ENCODE data around the gene TDRKH. TPM values are rescaled to one million over a fixed set of nuclear protein-coding genes. Genes with fewer than 3 reads are reported as not detected.
"Not testable (repeated sequence)": the region's sequence is repeated elsewhere in the genome, so short reads cannot be mapped to it uniquely, and the experiment has no call there.

Gene TDRKH
- polyA plus RNA-seq, 3 donors: 1.8 to 3.6 (median 2.9) TPM

DNA sequence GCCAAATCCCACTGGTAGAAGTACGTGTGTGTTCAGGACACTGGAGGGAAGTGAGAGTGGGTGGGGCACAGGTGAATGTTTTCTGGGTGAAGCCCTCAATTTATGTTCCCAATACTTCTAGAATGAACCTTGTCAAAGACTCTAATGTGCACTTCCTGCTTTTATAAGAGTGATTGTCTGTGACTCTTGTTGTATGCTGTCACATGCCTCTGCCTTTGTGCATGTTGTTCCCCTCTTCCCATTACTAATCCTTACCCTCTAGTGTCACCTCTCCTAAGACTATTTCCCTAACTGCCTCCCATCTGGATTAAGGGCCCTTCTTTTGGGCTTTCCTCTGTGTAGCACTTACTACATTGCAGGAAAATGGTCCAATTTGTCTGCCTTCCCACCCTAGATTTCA, 17.5 kb upstream of the TDRKH start:
- WGBS, 3 donors: 53 to 88% (median 57%) methylated on average over 1 of the region's 1 CpG
- no peak overlapping the region for H3K27ac ChIP-seq (ENCODE audit: low read depth, low read length)

DNA sequence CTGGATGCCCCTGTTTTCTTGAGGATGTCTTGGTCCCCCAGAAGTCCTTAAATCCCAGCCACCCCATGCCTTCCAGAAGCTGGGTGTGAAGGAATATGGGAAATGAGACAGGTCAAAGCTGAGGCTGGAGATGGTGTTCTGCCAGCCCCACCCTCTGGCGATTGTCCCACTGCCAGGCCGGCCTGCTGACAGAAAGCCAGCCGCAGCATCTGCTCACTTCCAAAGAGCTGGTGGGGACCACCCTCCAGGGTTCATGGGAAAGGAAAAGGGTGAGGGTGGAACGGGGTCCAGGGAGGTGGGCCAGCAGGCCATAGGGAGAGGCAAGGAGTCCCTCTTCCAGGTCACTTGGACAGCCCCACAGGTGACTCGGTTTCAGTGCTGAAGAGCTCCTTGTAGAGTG, 16.8 kb upstream of the TDRKH start:
- WGBS, 3 donors: 77 to 92% (median 79%) methylated on average over 5 of the region's 5 CpGs

DNA sequence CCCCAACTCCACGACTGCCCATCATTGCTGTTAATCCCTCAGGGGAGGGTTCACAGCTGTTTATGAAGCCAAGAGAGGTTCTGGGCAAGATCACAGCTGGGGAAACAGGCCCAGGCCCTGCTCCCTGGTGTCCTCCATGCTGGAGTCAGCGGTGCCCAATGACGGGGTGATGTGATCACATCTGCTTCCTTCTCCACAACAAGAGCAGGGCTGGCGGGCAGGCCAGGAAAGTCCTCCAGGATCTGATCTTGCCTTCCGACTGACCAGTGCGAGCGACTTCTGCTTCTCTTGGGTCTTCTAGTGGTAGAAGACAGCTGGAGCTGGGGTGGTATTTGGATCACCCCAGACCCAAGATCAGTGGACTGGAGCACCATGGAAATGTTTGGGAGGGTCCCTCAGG, 15.9 kb upstream of the TDRKH start:
- WGBS, 3 donors: 82 to 89% (median 87%) methylated on average over 7 of the region's 7 CpGs
- no peak overlapping the region for H3K27ac ChIP-seq (ENCODE audit: low read depth, low read length)

More for the DNA sequence above, 16.8 kb upstream of the TDRKH start:
- H3K27ac ChIP-seq (ENCODE audit: low read depth, low read length): no peak overlapping the region

DNA sequence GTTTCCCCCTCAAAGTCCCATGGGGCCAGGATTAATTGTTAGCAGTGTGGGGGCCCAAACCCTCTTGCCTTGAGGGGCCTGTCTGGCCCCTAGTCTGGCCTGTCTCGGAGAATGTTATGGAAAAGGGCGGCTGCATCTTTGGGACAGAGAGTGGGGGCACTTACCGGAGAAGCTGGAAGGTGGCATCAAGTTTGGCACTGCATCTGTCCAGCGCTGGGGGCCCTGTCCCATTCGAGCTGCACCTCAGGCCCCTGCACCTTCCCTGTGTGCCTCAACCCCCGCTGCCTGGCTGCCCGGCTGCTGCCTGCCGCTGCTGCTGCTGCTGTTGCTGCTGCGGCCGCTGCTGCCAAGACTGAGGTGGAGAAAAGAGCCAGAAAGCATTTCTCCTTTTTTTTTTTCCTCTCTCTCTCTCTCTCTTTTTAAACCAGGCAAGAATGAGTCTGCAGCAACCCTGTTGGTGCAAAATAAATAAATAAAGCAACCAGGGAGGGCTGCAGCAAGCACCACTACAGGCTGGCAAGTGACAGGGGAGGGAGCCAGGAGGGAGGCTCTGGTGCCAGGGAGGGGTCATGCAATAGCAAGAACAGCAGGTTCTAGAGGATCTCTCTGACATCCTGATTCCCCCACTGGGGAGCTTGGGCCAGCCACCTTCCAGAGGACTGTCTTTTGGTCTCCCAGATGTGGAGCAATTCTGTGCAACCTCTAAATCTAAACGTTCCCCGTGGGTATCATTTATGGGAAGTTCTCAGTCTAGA, 14.9 kb upstream of the TDRKH start, which contains the start of gene LINGO4:
LINGO4 (minus strand) TSS at position 354 of the 755 bp plus-strand sequence. CDS start 2,715 bp downstream, outside the sequence.
- WGBS, 3 donors: 44 to 62% (median 53%) methylated on average over 12 of the region's 12 CpGs

DNA sequence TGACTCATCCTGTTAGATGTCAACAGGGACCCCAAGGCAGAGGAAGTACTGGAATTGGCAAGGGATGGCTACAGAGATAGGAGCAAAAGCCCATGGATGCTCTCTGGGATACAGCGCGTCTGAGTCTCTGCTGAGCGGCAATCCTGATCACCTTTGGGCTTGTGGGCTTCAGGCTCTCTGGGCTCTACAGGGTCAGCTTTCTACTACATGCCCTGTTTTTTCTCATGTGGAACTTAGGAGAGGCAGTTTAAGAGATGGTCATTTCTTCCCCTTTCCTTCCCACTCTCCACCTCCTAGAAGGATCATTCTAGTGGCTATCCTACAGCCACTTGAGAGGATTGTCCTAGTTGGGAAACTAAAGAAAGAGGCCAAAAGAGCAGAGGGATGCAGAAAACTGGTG, 13.6 kb upstream of the TDRKH start:
- WGBS, 3 donors: 92 to 98% (median 96%) methylated on average over 3 of the region's 3 CpGs

More for the DNA sequence above, 14.9 kb upstream of the TDRKH start, which contains the start of gene LINGO4:
- H3K27ac ChIP-seq (ENCODE audit: low read depth, low read length): no peak within 1 kb of the TSS

DNA sequence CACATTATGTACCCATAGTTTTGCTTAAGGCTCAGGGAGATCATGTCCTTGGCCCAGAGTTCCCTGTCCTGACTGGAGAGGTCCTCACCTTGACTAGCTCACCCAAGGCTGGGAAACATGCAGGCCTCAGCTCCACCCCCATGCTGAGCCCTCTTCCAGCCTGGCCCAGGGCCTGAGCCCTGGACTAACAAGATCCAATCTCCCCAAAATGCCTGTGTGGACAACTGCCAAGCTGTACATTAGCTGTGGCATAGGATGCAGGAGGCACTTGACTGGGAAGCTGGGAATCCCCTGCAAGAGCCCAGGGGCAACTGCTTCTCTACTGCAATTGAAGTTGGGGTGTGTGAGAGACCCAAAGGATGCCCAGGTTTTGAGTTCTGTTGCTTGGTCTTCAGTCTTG, 12.9 kb upstream of the TDRKH start:
- no peak overlapping the region for H3K27ac ChIP-seq (ENCODE audit: low read depth, low read length)

More for the DNA sequence above, 13.6 kb upstream of the TDRKH start:
- H3K27ac ChIP-seq (ENCODE audit: low read depth, low read length): no peak overlapping the region

DNA sequence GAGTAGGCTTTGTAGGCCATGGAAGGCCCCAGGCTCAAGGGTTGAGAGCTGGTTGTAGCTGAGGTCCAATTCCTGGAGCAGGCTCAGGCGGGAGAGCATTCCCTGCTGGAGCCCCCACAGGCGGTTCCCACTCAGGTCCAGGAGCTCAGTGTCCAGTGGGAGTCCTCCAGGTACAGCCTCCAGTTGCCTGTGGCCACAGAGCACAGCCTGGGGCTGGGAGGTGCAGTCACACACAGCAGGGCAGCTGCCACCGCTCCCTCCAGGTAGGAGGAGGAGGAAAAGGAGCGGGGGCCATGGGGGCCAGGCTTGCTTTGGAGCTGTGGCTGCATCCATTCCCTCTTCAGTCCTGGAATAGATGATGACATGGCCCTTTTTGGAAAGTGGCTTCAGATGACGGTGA, 12.1 kb upstream of the TDRKH start:
- 84 to 92% (median 92%) methylated on average over 5 of the region's 5 CpGs for WGBS, 3 donors
- no peak overlapping the region for H3K27ac ChIP-seq (ENCODE audit: low read depth, low read length)

DNA sequence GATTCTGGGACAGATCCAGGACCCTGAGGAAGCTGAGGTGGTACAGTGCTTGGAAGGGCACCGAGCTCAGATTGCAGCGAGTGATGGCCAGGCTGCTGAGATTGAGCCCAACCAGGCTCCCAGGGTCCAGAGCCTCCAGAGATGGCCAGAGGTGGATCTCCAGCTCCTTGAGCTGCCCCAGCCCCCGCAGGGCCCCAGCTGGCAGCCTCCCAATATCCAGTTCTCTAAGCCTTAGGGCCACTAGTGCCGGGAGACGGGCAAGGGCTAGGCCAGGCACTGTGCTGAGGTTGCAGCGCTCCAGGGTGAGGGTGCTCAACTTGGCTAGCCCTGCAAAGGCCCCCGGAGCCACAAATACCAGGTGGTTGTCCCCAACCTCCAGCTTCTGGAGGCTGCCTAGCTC, 11.5 kb upstream of the TDRKH start:
- WGBS, 3 donors: 85 to 89% (median 88%) methylated on average over 7 of the region's 7 CpGs
- no peak overlapping the region for H3K27ac ChIP-seq (ENCODE audit: low read depth, low read length)

DNA sequence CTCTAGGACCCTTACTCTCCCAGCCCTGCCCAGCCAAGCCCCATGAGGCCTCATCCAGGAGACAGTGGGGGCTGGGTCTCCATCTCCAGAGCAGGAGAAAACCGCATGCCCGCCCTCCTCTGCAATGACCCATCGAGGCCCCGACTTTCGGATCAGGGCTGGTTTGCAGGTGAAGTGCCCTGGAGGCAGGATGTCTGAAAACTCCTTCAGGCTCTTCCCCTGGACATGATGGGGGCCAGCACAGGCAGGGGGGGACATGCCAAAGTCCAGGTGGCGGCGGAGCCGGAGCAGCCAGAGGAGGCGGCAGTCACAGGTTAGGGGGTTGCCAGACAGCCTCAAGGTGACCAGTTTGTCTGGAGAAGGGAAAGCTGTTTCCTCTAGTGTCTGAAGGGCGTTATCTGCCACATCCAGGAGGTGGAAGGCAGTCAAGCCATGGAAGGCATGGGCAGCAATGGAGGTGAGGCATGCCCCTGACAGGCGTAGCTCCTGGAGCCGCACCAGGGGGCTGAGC, 11.1 kb upstream of the TDRKH start:
- H3K27ac ChIP-seq (ENCODE audit: low read depth, low read length): no peak overlapping the region
- 93 to 94% (median 93%) methylated on average over 12 of the region's 12 CpGs for WGBS, 3 donors

DNA sequence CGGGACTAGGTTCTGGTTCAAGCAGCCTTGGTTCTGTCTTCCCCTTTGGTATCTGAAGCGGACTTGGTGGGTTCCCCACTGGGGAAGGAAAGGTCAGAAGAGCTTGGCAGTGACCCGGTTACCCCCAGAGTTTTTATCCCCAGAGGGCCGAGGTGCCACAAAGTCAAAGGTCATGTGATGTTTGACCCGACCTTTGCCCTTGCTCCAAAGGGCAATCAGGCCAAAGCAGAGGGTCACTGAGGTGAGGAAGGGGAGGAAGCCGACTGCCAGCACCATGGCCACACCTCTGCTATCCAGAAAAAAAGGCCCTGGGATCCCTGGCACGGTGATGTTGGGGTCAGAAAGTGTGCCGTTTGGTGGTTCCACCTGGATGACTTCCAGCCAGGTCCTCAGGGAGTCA, 10.5 kb upstream of the TDRKH start:
- 56 to 73% (median 65%) methylated on average over 7 to 8 of the region's 8 CpGs for WGBS, 3 donors
- no peak overlapping the region for H3K27ac ChIP-seq (ENCODE audit: low read depth, low read length)

DNA sequence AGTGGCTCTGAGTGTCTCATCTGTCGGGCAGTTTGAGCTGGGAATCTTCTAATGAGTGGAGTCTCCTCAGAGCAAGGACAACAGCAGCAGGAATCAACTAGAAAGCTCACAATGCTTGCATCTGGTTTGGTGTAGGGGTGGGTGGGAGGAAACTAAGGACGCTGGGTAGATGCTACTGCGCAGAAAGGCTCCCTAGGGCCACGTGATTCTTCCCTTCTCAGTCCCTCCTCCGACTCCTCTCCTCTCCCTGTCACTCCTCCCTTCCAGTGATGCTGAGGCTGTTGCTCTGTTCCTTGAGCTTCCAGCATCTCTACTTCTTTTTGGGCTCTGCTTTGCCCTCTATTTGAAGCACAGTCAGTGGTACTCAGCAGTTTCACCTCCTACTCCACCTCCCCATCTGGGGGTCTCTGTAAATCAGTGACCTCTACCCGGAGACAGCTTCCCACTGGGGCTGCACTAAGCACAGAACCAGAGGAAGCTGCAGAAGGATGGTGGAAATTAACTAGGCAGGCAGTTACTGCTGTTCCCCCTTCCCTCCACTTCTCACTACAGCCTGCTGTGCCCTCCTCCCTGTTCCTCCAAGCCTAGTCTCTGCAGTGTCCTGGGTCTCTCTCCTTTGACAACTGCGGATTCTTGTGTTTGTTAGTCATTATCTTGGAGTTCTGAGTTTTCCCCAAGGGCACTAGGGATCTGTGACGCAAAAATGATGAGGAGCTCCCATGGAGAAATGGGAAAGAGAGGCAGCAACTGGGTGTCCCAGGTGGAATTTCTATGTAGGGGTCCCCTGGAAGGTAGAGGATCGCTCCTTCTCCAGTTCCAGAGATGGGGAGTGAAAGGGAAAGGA, 9.1 kb upstream of the TDRKH start:
- 53 to 66% (median 56%) methylated on average over 9 of the region's 9 CpGs for WGBS, 3 donors
- no peak overlapping the region for H3K27ac ChIP-seq (ENCODE audit: low read depth, low read length)

DNA sequence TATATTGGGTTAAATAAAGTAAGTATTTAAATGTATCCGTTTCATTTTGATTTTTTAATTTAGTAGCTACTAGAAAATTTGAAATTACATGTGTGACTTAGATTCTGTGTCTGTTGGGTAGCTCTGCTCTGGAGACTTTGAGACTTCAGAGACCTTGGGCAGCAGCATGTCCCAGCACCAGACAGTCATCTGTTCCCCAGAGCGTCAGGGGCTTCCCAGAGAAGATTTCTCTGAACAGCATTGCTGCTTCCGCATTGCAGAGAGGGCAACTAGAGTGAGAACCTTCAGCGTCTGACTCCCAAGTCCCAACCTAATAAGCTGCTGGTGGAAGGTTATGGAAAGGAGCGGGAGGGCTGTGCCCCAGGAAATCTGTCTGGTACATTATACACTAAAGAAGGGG, 8.3 kb upstream of the TDRKH start:
- H3K27ac ChIP-seq (ENCODE audit: low read depth, low read length): no peak overlapping the region
- WGBS, 3 donors: 85 to 86% (median 85%) methylated on average over 5 of the region's 5 CpGs

DNA sequence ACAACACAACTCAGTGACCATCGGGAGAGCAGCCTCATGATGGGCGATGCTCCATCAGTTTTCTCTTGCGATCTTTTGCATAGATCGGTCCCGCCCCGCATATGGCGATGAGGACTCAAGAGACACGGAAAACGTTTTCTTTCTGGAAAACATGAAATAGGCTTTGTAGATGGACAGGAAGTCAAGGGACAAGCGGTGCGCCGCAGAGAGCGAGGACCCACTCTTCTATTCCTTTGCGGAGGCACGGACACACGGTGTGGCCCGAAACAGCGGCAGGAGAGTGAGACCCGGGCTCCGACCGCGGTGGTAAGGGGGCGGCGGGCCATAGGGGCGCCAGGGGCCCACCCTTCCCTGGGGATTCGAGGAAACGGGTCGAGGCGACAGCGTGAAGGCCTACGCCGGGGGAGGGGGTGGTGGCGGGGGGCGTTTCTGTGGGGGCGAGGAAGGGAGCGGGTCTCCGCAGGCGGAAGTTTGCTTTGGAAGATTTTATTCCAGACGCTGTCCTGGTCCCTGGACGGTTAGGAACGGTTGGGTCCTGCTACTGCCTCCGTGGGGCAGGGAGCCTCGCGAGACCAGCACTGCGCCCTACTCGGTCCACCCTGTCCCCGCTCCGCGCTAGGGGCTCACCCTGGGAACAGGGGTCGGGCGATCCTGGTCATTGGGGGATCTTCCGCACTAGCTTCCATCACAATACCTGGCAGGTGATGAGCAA, 796 bp upstream of the TDRKH start:
- no peak overlapping the region for H3K27ac ChIP-seq (ENCODE audit: low read depth, low read length)
- 0 to 1% (median 1%) methylated on average over 52 of the region's 52 CpGs for WGBS, 3 donors

DNA sequence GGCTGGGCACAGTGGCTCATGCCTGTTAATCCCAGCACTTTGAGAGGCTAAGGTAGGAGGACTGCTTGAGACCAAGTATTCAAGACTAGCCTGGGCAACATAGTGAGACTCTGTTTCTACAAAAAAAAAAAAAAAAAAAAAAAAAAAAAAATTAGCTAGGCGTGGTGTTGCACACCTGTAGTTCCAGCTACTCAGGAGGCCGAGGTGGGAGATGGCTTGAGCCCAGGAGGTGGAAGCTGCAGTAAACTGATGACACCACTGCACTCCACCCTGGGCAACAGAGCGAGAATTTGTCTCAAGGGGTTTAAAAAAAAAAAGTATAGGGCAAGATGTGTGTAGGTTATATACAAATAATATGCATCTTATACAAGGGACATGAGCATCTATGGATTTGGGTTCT, 2.6 kb downstream of the TDRKH start:
- 90 to 94% (median 91%) methylated on average over 3 of the region's 3 CpGs for WGBS, 3 donors
- H3K27ac ChIP-seq (ENCODE audit: low read depth, low read length): no peak overlapping the region

DNA sequence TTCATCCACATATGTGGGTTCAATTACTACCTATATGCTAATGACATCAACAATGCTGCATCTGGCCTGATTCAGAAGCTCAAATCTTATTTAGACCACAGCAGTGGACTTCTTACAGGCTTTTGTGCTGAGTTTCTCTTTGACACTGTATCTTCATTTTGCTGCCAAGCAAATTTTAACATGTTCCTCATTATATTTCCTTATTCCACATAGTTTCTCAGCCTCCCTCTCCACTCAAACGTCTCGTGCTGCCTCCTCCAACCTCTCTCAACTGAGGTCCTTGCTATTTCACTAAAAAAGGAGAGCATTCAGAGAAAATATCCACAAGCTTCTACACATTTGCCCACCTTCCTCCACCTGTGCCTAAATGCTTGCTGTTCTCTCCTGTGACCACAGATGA, 6.5 kb downstream of the TDRKH start:
- H3K27ac ChIP-seq (ENCODE audit: low read depth, low read length): no peak overlapping the region
- 47 to 83% (median 59%) methylated on average over 2 of the region's 2 CpGs for WGBS, 3 donors

DNA sequence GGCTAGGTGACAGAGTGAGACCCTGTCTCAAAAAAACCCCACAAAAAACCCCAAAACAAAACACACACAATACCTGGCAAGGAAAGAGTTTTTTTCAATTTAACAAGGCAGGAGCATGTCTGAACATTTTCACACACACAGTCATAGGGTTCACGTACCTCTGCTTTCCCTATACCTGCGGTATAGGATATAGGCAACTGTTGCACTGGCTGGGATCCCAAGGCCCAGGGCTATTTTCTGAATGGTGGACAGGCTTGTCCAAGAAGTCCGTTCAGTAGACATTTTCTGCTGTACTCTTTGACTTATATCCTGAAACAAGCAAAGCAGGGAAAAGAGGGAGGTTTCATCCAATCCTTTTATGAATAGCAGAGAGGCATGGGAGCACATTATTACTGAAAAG, 7.6 kb downstream of the TDRKH start:
- no peak overlapping the region for H3K27ac ChIP-seq (ENCODE audit: low read depth, low read length)
- WGBS, 3 donors: 90 to 95% (median 93%) methylated on average over 3 of the region's 3 CpGs

DNA sequence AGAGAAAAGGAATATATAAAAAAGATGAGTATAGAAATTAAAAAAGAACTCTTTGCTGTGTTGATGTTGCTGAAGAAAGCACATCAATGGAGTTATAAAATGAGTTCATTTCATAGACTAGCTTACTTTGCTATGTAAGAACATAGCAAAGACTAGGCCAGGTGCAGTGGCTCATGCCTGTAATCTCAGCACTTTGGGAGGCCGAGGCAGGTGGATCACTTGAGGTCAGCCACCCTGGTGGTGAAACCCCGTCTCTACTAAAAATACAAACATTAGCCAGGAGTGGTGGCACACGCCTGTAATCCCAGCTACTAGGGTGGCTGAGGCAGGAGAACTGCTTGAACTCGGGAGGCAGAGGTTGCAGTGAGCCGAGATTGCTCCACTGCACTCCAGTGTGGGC, 8.3 kb downstream of the TDRKH start:
- WGBS, 3 donors: 80 to 87% (median 86%) methylated on average over 5 of the region's 5 CpGs
- H3K27ac ChIP-seq (ENCODE audit: low read depth, low read length): not testable (repeated sequence)

DNA sequence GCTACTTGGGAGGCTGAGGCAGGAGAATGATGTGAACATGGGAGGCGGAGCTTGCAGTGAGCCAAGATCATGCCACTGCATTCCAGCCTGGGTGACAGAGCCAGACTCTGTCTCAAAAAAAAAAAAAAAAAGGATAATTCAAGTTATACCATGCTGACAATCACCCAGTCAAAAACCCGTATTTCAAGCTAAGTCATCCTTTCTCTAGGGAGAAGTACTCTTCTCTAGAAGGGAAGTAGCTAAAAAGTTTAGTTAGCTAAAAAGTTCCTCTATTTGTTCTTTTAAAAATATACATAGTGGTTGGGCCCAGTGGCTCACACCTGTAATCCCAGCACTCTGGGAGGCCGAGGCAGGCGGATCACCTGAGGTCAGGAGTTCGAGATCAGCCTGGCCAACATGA, 9.6 kb downstream of the TDRKH start:
- WGBS, 3 donors: 82 to 96% (median 89%) methylated on average over 5 of the region's 5 CpGs
- H3K27ac ChIP-seq (ENCODE audit: low read depth, low read length): not testable (repeated sequence)

DNA sequence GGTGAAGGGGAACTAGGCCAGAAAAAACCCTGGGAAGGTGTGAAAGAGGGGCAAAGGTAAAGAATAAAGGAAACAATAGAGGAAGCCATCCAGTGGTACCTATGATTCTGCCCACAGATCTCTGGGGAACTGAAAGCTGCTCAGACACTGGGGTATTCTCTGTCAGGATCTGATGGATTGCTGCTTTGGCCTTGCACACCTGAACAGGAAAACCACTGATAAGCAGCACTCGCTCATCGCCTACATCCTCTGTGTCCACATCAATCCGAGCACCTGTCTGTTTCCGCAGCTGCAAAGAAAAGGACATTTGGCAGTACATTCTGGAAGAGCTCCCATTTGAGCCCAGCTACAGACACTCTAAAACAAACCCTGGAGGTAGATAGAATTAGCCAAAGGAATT, 10.4 kb downstream of the TDRKH start:
- WGBS, 3 donors: 77 to 84% (median 84%) methylated on average over 4 of the region's 4 CpGs

More for the DNA sequence above, 10.4 kb downstream of the TDRKH start:
- H3K27ac ChIP-seq (ENCODE audit: low read depth, low read length): no peak overlapping the region
